Stimulated activated CD4-positive, alpha-beta T cell treated with anti-CD3 and anti-CD28 coated beads, Interleukin-4, amount 100 ng/mL, for 24 hours (primary cell): ENCODE data around the gene TOP1.
"Not testable (repeated sequence)": the region's sequence is repeated elsewhere in the genome, so short reads cannot be mapped to it uniquely, and the experiment has no call there.

Source experiments
- DNase-seq: peaks from one replicate; pipeline ENCODE4 v3.0.0-alpha.2; 2020

The TOP1 gene

GRCh38 chr20:41095110-41095969 lies 66.7 kb downstream of the TOP1 start:
- peak; percentile 61 for DNase-seq

- DNase-seq, result no peak
Observed at GRCh38 chr20:41098703-41099250, 70.2 kb downstream of the TOP1 start.

DNA sequence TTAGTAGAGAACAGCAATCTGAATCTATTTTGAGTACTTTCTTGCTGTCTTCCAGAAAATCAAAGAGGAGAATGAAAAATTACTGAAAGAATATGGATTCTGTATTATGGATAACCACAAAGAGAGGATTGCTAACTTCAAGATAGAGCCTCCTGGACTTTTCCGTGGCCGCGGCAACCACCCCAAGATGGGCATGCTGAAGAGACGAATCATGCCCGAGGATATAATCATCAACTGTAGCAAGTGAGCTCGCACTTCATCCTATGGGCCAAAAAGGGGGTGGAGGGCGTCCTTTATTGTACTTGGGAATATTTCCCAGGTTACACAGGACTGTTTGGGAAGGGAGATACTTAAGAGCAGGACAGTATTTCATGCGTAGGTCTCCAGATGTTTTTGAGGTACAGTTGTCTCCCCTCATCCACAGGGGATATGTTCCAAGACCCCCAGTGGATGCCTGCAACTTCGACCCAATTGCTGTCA lies 71.4 kb downstream of the TOP1 start:
- no peak for DNase-seq

DNA sequence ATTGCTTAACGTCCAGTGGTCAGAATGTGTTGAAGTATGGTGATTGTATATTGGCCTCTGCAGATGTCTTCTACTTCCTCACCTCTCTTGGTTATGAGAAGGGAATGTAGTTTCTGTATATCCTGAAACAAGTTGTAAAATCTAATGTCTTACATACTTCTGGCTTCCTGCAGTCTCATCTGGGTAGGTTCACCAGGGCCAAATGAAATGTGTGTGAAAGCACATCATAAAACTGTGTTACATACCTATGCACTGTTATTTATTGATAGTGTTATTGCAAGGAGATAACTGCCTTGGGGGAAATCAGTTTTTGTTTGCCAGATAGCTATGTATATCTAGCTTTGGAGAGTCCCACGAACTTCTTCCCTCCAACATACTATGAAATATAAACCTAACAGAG lies 73.0 kb downstream of the TOP1 start:
- DNase-seq, result no peak

DNA sequence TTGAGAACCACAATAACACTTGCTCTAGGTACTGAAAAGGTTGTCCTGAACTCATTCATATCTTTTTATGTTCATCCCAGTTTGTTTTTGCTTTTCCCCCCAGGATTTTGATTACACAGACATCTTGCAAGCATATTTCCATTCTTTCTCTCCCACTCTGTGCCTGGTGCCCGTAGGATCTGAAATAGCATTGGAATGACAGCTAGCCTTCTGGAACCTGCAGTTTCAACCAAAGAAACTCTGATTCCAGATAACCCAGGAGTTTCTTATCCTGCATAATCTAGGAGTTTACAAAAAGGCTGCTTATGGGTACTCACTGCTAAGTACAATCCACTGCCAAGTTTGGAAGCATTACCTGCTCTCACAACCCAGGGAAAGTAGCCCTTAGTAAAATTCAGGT lies 79.9 kb downstream of the TOP1 start:
- DNase-seq, result no peak

GRCh38 chr20:41110012-41110411 lies 81.4 kb downstream of the TOP1 start:
- no peak for DNase-seq

DNA sequence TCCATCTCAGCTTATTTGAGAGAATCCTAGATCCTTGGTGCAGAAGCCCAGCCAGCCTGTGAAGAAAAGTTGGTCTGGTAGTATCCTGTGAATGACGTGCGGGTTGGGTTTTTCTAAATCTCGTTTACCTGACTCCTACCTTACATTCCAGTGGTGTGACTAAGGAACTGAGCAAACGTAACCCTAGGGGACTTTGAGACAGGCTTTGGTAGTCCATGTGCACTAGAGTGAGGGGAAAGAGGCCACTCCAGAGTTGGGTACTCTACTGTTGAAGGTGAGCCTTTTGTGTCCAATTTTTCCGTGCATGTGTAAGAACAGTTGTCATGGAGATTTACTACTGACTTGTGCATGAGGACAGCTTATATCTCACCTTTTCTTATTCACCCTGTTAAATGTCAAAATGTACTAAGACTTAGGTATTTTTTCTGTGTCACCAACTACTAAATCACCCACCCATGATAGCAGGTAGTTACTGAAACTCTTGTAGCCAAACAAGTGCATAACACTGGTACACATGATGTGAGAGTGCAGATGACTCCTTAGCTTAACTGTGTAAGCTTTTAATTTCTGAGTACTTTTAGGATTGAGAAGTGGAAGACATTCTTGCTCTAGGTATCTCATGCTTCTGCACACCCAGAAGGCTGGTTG lies 82.4 kb downstream of the TOP1 start:
- DNase-seq, result no peak

- DNase-seq, result no peak
Observed at GRCh38 chr20:41111578-41111951, 82.9 kb downstream of the TOP1 start.

DNA sequence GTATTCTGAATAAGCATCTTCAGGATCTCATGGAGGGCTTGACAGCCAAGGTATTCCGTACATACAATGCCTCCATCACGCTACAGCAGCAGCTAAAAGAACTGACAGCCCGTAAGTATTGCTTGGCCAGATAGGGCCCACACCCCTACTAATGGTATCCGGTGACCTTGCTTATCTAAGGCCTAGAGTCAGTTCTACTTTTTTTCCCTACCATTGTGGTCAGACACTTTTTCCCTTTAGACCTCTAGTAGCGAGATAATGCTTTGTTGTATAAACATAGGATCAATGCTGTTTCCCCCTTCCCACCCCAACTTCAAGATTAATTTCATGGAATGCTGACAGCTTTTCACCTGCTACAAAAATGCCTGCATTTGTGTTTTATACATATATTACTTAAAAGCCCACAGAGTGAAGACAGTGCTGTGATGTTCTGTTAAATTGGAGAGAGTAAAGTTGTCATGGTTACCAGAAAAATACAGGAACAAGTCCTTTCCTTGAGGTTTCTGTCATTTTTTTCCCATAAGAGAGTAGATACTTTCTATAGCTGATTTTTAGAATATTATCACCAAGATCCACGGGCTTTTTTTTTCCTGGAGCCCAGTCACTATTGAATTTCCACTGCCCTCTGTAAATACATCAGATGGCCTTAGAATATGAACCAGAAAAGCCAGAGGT lies 87.8 kb downstream of the TOP1 start:
- DNase-seq, result no peak

GRCh38 chr20:41118159-41118558 lies 89.5 kb downstream of the TOP1 start:
- DNase-seq, result not testable (repeated sequence)

- DNase-seq, result no peak
Observed at GRCh38 chr20:41118632-41119031, 90.0 kb downstream of the TOP1 start.

DNA sequence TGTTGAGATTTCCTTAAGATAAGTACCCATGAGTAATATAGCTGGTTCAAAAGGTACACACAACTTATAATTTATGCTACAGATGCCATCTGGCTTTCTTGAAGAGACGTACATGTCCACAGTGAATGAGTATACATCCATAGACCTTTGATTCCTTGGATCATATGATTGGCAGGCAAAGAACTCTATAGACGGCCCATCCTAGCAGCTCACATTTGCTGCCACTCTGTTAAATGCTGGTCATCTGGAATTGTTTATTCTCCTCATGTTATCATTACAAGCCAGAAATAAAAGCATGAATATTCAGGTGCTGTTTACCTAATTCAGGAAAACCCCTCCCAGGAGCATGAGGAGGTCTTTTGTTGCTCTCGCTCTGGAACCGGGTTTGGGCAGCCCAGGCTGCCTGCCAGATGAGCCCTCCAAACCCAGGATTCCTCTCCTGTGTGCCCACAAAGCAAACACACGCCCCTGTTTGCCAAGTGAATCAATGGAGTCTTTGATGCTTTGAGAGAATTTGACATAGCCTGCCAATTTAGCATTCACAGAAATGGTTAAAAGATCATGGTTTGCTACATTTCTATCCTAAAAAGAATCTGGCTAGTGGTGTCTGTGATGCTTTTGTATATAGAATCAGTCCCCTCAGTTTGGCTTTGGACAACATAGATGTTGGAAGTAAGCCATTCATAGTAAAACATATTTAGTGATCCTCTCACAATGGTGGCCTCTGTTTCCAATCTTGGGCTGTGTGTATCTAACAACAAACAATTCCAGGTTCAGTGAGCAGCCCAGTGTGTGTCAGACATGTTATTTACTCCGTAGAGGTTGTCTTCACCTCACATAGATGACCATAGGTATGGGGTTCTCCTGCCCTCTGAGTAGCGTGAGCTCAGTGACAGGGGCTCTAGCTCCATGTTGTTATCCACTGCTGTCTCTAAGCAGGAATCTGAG lies 91.3 kb downstream of the TOP1 start:
- no peak for DNase-seq

DNA sequence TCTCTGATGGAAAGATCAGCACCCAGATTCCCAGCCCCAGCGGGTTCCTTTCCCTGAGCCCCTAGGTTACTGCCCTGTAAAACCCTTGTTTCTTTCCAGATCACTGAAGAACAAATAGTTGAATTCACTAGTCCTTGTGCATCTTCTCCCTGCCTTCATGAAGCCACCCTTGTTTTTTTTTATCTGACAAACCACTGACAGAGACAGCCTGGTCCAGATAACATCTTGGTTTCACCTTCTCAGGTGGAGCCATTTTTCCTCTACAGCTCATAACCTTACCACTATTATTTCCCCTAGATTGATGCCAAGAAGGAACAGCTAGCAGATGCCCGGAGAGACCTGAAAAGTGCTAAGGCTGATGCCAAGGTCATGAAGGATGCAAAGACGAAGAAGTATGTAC lies 92.8 kb downstream of the TOP1 start:
- no peak for DNase-seq

DNA sequence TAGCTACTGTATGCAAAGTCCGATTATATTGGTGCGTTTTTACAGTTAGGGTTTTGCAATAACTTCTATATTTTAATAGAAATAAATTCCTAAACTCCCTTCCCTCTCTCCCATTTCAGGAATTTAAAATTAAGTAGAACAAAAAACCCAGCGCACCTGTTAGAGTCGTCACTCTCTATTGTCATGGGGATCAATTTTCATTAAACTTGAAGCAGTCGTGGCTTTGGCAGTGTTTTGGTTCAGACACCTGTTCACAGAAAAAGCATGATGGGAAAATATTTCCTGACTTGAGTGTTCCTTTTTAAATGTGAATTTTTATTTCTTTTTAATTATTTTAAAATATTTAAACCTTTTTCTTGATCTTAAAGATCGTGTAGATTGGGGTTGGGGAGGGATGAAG lies 95.0 kb downstream of the TOP1 start:
- DNase-seq, result no peak

- no peak for DNase-seq
Observed at GRCh38 chr20:41124451-41125094, 96.0 kb downstream of the TOP1 start.

DNA sequence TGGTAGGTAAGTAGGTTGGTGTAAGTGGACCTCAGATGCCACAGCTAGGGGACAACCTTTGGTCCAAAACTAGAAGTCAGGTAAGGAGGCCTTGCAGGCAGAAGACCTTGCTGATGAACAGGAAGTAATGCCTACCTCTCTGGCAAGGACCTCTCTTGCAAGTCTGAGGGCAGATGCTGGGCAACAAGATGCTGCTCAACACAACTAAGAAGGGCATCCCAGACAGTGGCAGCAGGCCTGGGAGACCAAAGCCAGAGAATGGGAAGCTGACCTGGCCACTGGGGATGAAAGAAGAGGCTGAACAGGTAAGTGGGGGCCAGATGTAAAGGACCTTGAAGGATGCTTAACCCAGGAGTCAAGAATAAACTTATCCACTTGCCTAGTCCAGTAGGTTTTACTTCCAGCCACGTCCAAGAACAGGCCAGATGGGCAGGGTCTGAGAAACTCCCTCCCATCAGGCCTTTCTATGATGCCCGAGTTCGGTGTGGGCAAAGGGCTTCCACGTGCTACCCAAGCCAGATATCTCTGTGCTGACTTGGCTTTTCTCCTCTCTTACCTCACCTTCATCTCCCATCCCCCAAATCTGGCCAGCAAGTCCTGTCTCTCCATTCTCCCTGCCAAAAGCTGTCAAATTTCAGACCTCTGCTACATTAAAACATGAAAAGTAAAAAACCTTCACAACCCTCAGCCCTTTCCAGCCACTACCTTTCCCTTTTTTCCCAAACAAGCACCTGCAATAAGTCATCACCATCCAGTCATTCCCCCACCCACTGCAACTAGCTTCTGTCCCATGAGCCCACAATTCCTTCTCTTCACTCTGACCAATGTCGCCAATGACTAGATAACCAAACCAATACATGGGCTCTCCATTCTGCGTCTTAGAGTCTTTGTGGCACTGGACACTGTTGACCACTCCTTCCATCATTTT lies 97.2 kb downstream of the TOP1 start:
- no peak for DNase-seq

- no peak for DNase-seq
Observed at GRCh38 chr20:41126719-41127118, 98.1 kb downstream of the TOP1 start.

GRCh38 chr20:41128317-41128716 lies 99.7 kb downstream of the TOP1 start:
- not testable (repeated sequence) for DNase-seq

GRCh38 chr20:41131594-41132387 lies 103.2 kb downstream of the TOP1 start:
- DNase-seq, result no peak

DNA sequence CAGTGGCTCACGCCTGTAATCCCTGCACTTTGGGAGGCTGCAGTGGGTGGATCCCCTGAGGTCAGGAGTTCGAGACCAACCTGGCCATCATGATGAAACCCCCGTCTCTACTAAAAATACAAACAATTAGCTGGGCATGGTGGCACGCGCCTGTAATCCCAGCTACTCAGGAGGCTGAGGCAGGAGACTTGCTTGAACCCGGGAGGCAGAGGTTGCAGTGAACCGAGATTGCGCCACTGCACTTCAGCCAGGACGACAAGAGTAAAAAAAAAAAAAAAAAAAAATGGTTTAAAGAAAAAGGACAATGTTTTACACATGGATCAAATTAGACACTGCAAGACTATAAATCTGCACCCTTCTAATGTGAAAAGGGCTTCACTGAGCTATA lies 103.8 kb downstream of the TOP1 start:
- DNase-seq, result not testable (repeated sequence)
